H1 (cell line): ENCODE results near the gene NFAT5. TPM values are rescaled to one million over a fixed set of nuclear protein-coding genes. Genes with fewer than 3 reads are reported as not detected.

Experiments used
- ATF3 ChIP-seq: IDR thresholded peaks from 2 replicates; pipeline ENCODE4 v1.6.1; 2011; ENCODE audit warnings: low read depth, mild to moderate bottlenecking, low read length; ENCODE audit not compliant: insufficient read depth
- CBX8 ChIP-seq: fragments of 300-800, 300-1000 bp; sonication (generic); IDR thresholded peaks from 2 replicates; pipeline ENCODE4 v1.7.1; 2016; ENCODE audit warnings: low read depth, low read length, borderline replicate concordance
- CEBPB ChIP-seq: IDR thresholded peaks from 2 replicates; pipeline ENCODE4 v1.6.1; 2012; ENCODE audit warnings: low read depth, low read length
- CHD2 ChIP-seq: IDR thresholded peaks from 2 replicates; pipeline ENCODE4 v1.6.1; 2012; ENCODE audit warnings: low read length, improper control_type of control experiment
- CREB1 ChIP-seq: IDR thresholded peaks from 2 replicates; pipeline ENCODE4 v1.6.1; 2012; ENCODE audit warnings: inconsistent platforms
- CTBP2 ChIP-seq: IDR thresholded peaks from 2 replicates; pipeline ENCODE4 v1.7.0; 2011; ENCODE audit warnings: borderline replicate concordance, mild to moderate bottlenecking, moderate library complexity, mixed read lengths, low read length; ENCODE audit not compliant: insufficient read depth, insufficient read length
- E2F6 ChIP-seq: IDR thresholded peaks from 2 replicates; pipeline ENCODE4 v1.6.1; 2012; ENCODE audit warnings: inconsistent platforms
- EP300 ChIP-seq, 2 experiments: IDR thresholded peaks; 1 replicate in 1 of 2; 2 replicates in 1 of 2; pipeline ENCODE4 v1.6.1; 2011 to 2012; ENCODE audit warnings: low read depth in 2 of 2, low read length in 2 of 2, mild to moderate bottlenecking in 2 of 2, borderline replicate concordance in 1 of 2, inconsistent platforms in 1 of 2, moderate library complexity in 1 of 2
- HDAC2 ChIP-seq, 2 experiments: fragments of 300-600 bp in 1 of 2; sonication (generic) in 1 of 2; IDR thresholded peaks; 2 replicates each; pipeline ENCODE4 v1.6.1; 2011 to 2012; ENCODE audit warnings: low read depth in 2 of 2, low read length in 2 of 2, mild to moderate bottlenecking in 2 of 2, moderate library complexity in 2 of 2, borderline replicate concordance in 1 of 2, inconsistent platforms in 1 of 2
- NRF1 ChIP-seq: IDR thresholded peaks from 2 replicates; pipeline ENCODE4 v1.6.1; 2011; ENCODE audit warnings: mild to moderate bottlenecking, low read depth, low read length, improper control_type of control experiment
- PHF8 ChIP-seq: fragments of 200-600 bp; sonication (generic); conservative IDR thresholded peaks from 2 replicates; pipeline ENCODE4 v1.7.1; 2012; ENCODE audit warnings: low read depth, mild to moderate bottlenecking, inconsistent platforms, low read length, moderate library complexity
- POLR2AphosphoS5 ChIP-seq: IDR thresholded peaks from 2 replicates; pipeline ENCODE4 v1.6.1; 2011; ENCODE audit warnings: low read depth, low read length
- POU5F1 ChIP-seq: IDR thresholded peaks from 2 replicates; pipeline ENCODE4 v1.6.1; 2011; ENCODE audit warnings: low read depth, mild to moderate bottlenecking, low read length, moderate library complexity
- RNF2 ChIP-seq: fragments of 200-900, 300-1000 bp; sonication (generic); IDR thresholded peaks from 2 replicates; pipeline ENCODE4 v1.7.1; 2016; ENCODE audit warnings: borderline replicate concordance, low read depth, mild to moderate bottlenecking, antibody characterized with exemption, low read length; ENCODE audit not compliant: poor library complexity, severe bottlenecking; ENCODE audit errors: missing control alignments
- SP1 ChIP-seq: IDR thresholded peaks from 2 replicates; pipeline ENCODE4 v1.6.1; 2011; ENCODE audit warnings: low read depth, low read length
- SRF ChIP-seq: IDR thresholded peaks from 2 replicates; pipeline ENCODE4 v1.6.1; 2011; ENCODE audit warnings: mild to moderate bottlenecking, low read depth, low read length, moderate library complexity
- TAF1 ChIP-seq: IDR thresholded peaks from 2 replicates; pipeline ENCODE4 v1.6.1; 2011; ENCODE audit warnings: mild to moderate bottlenecking, low read depth, low read length
- polyA plus RNA-seq, 7 experiments: library from polyadenylated mRNA; depleted of rRNA in 3 of 7; stranded (reverse) in 5 of 7; unstranded in 2 of 7; fragments of >200 nt in 5 of 7; fragments of 200-250 nt in 2 of 7; gene quantifications; 1 replicate in 5 of 7; 2 replicates in 1 of 7; 4 replicates in 1 of 7; pipeline versions ENCODE4 v1.2.1 to v1.2.3, GENCODE V29; 2011 to 2013; ENCODE audit warnings: missing spikeins in 2 of 7, mixed read lengths in 2 of 7
- total RNA-seq: library from RNA; stranded (reverse); fragmentation: NEBNext Ultra II Directional; extraction: Animal tissue kit (Norgen Biotek cat#: 25700); gene quantifications from 2 replicates; pipeline ENCODE4 v1.2.1, GENCODE V29; 2021
- TF ChIP-seq, protein P1 (sequence below): IDR thresholded peaks from 2 replicates; pipeline ENCODE4 v1.6.1; 2011; ENCODE audit warnings: low read length, improper control_type of control experiment
- TF ChIP-seq, protein P2 (sequence below), 3 experiments: IDR thresholded peaks; 1 replicate in 2 of 3; 2 replicates in 1 of 3; pipeline versions ENCODE4 v1.5.1 to v1.6.1; 2011; ENCODE audit warnings: low read length in 3 of 3, mild to moderate bottlenecking in 3 of 3, inconsistent platforms in 2 of 3, low read depth in 1 of 3, moderate library complexity in 1 of 3; ENCODE audit not compliant: insufficient read depth in 1 of 3; ENCODE audit errors: control extremely low read depth in 1 of 3

The NFAT5 gene
- total and polyA plus RNA-seq, 2 of the 8 experiments (the other 6 are each of a cell fraction or from before 2014, with no cell fraction given) = 8.9 to 29.0 TPM

GRCh38 chr16:69565671-69566239 lies at the start of gene NFAT5 (continued):
- TF ChIP-seq ATF3 (no peak), CBX8 (no peak), TAF1 (peak; percentile 90), CEBPB (no peak), CREB1 (peak; percentile 68), PHF8 (peak; percentile 2; the same call in 1 of the 2 replicates), EP300 (IDR thresholded peaks at IDR 0.05; ENCODE audit: borderline replicate concordance in 1 of 2, low read depth in 2 of 2, low read length in 2 of 2) (peak; percentile 83 to 100; a peak in 2 of 3 replicates), SRF (no peak), SP1 (peak; percentile 43; the same call in 1 of the 2 replicates), CHD2 (peak; percentile 26; the same call in 1 of the 2 replicates), RNF2 (no peak), HDAC2 (IDR thresholded peaks at IDR 0.05; ENCODE audit: borderline replicate concordance in 1 of 2, low read depth in 2 of 2, low read length in 2 of 2) (no peak), NRF1 (peak; percentile 47), POLR2AphosphoS5 (no peak), POU5F1 (no peak), E2F6 (peak; percentile 54; the same call in 1 of the 2 replicates), CTBP2 (no peak)
- TF ChIP-seq, protein P1, sequence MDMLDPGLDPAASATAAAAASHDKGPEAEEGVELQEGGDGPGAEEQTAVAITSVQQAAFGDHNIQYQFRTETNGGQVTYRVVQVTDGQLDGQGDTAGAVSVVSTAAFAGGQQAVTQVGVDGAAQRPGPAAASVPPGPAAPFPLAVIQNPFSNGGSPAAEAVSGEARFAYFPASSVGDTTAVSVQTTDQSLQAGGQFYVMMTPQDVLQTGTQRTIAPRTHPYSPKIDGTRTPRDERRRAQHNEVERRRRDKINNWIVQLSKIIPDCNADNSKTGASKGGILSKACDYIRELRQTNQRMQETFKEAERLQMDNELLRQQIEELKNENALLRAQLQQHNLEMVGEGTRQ = no peak
- TF ChIP-seq, protein P2, sequence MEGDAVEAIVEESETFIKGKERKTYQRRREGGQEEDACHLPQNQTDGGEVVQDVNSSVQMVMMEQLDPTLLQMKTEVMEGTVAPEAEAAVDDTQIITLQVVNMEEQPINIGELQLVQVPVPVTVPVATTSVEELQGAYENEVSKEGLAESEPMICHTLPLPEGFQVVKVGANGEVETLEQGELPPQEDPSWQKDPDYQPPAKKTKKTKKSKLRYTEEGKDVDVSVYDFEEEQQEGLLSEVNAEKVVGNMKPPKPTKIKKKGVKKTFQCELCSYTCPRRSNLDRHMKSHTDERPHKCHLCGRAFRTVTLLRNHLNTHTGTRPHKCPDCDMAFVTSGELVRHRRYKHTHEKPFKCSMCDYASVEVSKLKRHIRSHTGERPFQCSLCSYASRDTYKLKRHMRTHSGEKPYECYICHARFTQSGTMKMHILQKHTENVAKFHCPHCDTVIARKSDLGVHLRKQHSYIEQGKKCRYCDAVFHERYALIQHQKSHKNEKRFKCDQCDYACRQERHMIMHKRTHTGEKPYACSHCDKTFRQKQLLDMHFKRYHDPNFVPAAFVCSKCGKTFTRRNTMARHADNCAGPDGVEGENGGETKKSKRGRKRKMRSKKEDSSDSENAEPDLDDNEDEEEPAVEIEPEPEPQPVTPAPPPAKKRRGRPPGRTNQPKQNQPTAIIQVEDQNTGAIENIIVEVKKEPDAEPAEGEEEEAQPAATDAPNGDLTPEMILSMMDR (IDR thresholded peaks at IDR 0.05; ENCODE audit: control extremely low read depth in 1 of 3, insufficient read depth in 1 of 3, low read depth in 1 of 3, low read length in 3 of 3) = peak in 1 of 3 experiments; percentile 17; a peak in 1 of 4 replicates
